Stimulated activated memory B cell treated with anti-CD40 and anti-IgM and Interleukin-4, amounts not matched to agents 10 μg/mL and 1 μg/mL and 100 μg/mL, for 72 hours (primary cell): Measurements from ENCODE around the gene ABCF1.
A peak's percentile ranks its signal among the peaks of the same experiment; 100 is the strongest.

ENCODE experiments used
- ATAC-seq: fragments of 150-1000 bp; cut with Tn5 transposase; 2 replicates; pipeline ENCODE4 v1.10.0; 2021
- H3K27ac Mint-ChIP-seq: one replicate; pipeline ENCODE4 v1.8.0; 2022; ENCODE audit warnings: mild to moderate bottlenecking, mixed read lengths
- H3K27me3 Mint-ChIP-seq: one replicate; pipeline ENCODE4 v1.8.0; 2022; ENCODE audit warnings: mixed read lengths
- H3K36me3 Mint-ChIP-seq: one replicate; pipeline ENCODE4 v1.8.0; 2022; ENCODE audit warnings: mixed read lengths
- H3K4me1 Mint-ChIP-seq: one replicate; pipeline ENCODE4 v1.8.0; 2022; ENCODE audit warnings: mixed read lengths
- H3K4me3 Mint-ChIP-seq: one replicate; pipeline ENCODE4 v1.8.0; 2022; ENCODE audit warnings: mild to moderate bottlenecking, moderate library complexity, mixed read lengths
- H3K9me3 Mint-ChIP-seq: one replicate; pipeline ENCODE4 v1.8.0; 2022; ENCODE audit warnings: mixed read lengths

Gene ABCF1

DNA sequence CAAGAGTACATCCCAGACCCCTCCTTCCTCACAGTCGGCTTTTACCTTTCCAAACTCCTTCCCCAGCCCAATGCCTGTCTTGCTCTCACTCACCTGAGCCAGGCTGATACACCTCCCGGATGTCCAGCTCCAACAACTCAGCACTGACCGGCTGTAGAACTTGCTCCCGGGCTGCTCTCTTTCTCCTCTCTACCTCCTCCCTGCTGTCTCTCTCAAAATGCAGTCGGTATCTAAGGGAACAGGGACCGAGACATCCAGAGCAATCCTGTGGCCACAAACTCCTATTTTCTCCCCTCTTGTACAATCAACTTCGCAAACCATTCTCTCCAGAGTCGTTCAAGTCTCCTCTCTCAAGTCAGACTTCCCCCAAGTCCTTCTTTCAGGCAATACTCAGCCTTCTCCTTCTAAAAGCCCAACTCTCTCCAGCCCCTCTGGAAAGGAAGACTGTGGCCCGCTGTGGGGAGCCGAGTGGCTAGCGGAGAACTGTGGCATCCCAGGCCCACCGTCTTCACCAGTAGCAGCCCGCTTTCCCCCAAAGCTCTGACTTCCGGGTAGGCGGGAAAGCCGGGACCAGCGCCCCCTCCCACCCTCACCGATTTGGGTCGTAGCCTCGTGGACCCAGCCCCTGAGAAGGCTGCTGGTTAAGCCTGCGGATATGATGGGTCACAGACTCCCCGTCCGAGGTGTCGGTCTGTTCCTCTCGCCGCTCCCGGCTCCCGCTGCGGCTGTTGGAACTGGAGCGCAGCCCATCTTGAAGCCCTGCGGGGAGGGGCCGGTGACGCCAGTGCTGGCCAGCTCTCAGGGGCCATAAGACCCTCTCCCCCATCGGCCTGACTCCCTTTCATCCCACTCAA lies 16.1 kb upstream of the ABCF1 start:
- no peaks in the 10 kb centered on the region for H3K27me3 Mint-ChIP-seq
- no peaks in the 10 kb centered on the region for H3K9me3 Mint-ChIP-seq
- H3K27ac Mint-ChIP-seq = peak overlapping the region; percentile 97
- peaks cover 39% of the 10 kb centered on the region for H3K4me1 Mint-ChIP-seq
- H3K36me3 Mint-ChIP-seq = peaks cover 46% of the 10 kb centered on the region
- H3K4me3 Mint-ChIP-seq = peak overlapping the region; percentile 97
- ATAC-seq = no peak

GRCh38 chr6:30555816-30556065 lies 15.5 kb upstream of the ABCF1 start:
- H3K4me3 Mint-ChIP-seq = peak overlapping the region; percentile 97
- no peaks in the 10 kb centered on the region for H3K9me3 Mint-ChIP-seq
- H3K27ac Mint-ChIP-seq = peak overlapping the region; percentile 97
- peaks cover 40% of the 10 kb centered on the region for H3K36me3 Mint-ChIP-seq
- no peak for ATAC-seq
- peaks cover 39% of the 10 kb centered on the region for H3K4me1 Mint-ChIP-seq
- H3K27me3 Mint-ChIP-seq = no peaks in the 10 kb centered on the region

GRCh38 chr6:30556066-30556905 lies 15.0 kb upstream of the ABCF1 start, which contains the start of gene GNL1:
GNL1 (minus strand) TSS chr6:30556489; CDS start chr6:30556203, 286 bp downstream.
- Mint-ChIP-seq H3K36me3 (peaks cover 35% of the 10 kb centered on the region), H3K27me3 (no peaks in the 10 kb centered on the region), H3K4me3 (peak within 1 kb of the TSS; percentile 97), H3K9me3 (no peaks in the 10 kb centered on the region), H3K27ac (peak within 1 kb of the TSS; percentile 97), H3K4me1 (peaks cover 39% of the 10 kb centered on the region)
- peak; percentile 97 for ATAC-seq

DNA sequence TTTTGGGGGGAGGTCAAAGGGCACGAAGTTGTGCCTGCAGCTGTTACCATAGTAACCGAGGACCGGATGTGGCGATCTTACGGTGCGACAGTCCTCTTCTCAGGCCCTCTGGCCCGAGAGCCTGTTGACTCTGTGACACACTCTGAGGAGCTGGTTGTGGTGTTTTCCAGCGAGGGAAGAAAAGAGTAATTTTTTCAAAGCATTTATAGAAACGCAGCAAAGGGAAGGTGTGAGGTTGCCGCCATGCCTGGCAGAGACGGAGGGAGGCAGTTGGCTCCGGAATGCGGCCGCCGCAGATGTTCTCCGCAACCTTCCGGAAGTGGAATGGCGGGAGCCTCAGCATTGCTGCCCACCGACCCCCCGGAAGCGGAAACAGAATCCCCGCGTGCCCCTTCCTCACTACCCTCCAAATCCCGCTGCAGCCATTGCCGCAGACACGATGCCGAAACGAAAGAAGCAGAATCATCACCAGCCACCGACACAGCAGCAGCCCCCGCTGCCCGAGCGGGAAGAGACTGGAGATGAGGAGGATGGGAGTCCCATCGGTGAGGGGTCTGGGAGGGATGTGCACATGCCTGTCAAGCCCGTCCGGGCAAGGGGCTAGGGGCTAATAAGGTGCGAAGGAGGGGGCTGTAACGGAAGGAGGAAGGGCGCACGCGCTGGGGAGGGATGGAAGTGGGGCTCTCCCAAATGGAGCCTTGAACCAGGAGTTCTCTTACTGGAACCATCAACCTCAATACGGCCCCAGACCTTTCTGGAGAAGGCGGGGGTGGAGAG lies 14.1 kb upstream of the ABCF1 start, which contains the start of gene PRR3:
Gene PRR3, plus strand, starts transcription at position 390 of the 777 bp plus-strand sequence. Its CDS starts 50 bp downstream, at position 440.
- peaks cover 39% of the 10 kb centered on the region for H3K4me1 Mint-ChIP-seq
- H3K27me3 Mint-ChIP-seq = no peaks in the 10 kb centered on the region

DNA sequence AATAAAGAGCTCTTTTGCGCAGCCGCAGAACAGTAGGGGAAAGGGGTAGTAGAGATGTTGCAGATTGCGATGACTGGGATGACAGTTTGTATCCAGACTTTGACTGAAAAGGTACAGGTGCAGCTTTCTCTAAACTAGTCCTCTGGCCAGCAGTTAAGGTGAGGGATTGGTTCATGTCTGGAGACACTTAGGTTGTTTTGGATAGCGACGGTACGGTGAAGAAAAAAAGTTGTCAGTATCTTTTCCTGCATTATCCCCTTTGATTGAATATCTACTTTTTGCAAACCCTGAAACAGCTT lies 13.6 kb upstream of the ABCF1 start:
- peak overlapping the region; percentile 97 for H3K27ac Mint-ChIP-seq
- peak overlapping the region; percentile 97 for H3K4me3 Mint-ChIP-seq
- H3K4me1 Mint-ChIP-seq = peaks cover 39% of the 10 kb centered on the region
- no peaks in the 10 kb centered on the region for H3K27me3 Mint-ChIP-seq
- H3K9me3 Mint-ChIP-seq = no peaks in the 10 kb centered on the region
- peaks cover 33% of the 10 kb centered on the region for H3K36me3 Mint-ChIP-seq
- no peak for ATAC-seq

More for the DNA sequence above, 14.1 kb upstream of the ABCF1 start, which contains the start of gene PRR3:
- peak; percentile 87 for ATAC-seq
- Mint-ChIP-seq H3K36me3 (peaks cover 33% of the 10 kb centered on the region), H3K4me3 (peak within 1 kb of the TSS; percentile 97), H3K27ac (peak within 1 kb of the TSS; percentile 97), H3K9me3 (no peaks in the 10 kb centered on the region)

- Mint-ChIP-seq H3K27ac (no peak overlapping the region), H3K4me1 (peaks cover 22% of the 10 kb centered on the region), H3K27me3 (no peaks in the 10 kb centered on the region), H3K36me3 (peaks cover 28% of the 10 kb centered on the region), H3K9me3 (no peaks in the 10 kb centered on the region), H3K4me3 (no peak overlapping the region)
- ATAC-seq = no peak
Measured at GRCh38 chr6:30560930-30561329, 10.3 kb upstream of the ABCF1 start.

GRCh38 chr6:30562470-30563425 lies 8.5 kb upstream of the ABCF1 start:
- ATAC-seq = no peak
- no peak overlapping the region for H3K4me3 Mint-ChIP-seq
- H3K27ac Mint-ChIP-seq = no peak overlapping the region

DNA sequence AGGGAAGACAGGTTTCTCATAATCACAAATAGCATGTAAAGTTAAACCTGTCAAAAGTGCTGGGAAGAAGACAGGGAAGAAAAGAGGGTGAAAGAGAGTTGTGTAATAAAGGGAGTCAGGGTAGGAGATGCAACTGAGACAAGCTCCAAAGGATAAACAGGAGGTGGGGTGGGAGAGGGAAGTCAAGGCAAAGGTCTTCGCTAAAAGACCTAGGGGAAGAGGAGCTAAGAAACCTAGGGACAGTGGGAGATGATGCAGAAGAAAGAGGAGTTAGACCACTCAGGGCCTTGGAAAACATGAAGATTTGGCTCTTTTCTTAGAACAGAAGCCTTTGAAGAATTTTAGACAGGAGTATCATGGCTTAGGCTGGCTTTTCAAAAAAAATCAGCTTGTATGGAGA lies 7.1 kb upstream of the ABCF1 start:
- Mint-ChIP-seq H3K4me1 (peaks cover 6% of the 10 kb centered on the region), H3K27ac (peak overlapping the region; percentile 14), H3K9me3 (no peaks in the 10 kb centered on the region), H3K36me3 (peaks cover 20% of the 10 kb centered on the region), H3K4me3 (no peak overlapping the region), H3K27me3 (no peaks in the 10 kb centered on the region)
- no peak for ATAC-seq

More at GRCh38 chr6:30562470-30563425, 8.5 kb upstream of the ABCF1 start:
- Mint-ChIP-seq H3K9me3 (no peaks in the 10 kb centered on the region), H3K4me1 (peaks cover 14% of the 10 kb centered on the region), H3K36me3 (peaks cover 22% of the 10 kb centered on the region), H3K27me3 (no peaks in the 10 kb centered on the region)

DNA sequence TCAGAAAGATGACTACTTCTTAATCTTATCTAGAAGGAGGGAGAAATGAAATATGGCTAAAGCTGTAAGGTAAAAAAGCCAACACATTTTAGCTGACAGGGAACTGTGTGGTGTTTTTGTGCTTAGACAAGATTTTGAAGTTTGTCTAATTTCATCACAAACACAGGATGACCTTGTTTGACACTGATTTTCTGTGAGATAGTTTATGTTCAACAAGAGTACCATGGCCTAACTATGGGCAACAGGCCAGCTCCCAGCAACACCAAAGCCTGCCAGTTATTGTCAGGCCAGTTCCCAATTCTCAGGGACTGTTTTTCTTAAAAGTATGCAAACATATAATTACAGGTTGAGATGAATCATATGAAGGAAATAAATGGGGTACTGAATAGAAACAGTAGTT lies 5.5 kb upstream of the ABCF1 start:
- H3K4me3 Mint-ChIP-seq = no peak overlapping the region
- peaks cover 20% of the 10 kb centered on the region for H3K36me3 Mint-ChIP-seq
- H3K27ac Mint-ChIP-seq = no peak overlapping the region
- no peaks in the 10 kb centered on the region for H3K9me3 Mint-ChIP-seq
- no peaks in the 10 kb centered on the region for H3K27me3 Mint-ChIP-seq
- peaks cover 13% of the 10 kb centered on the region for H3K4me1 Mint-ChIP-seq
- ATAC-seq = no peak

GRCh38 chr6:30568245-30568644 lies 3.0 kb upstream of the ABCF1 start:
- H3K27ac Mint-ChIP-seq = no peak overlapping the region
- H3K36me3 Mint-ChIP-seq = peaks cover 3% of the 10 kb centered on the region
- ATAC-seq = no peak
- H3K27me3 Mint-ChIP-seq = no peaks in the 10 kb centered on the region
- H3K4me1 Mint-ChIP-seq = peaks cover 38% of the 10 kb centered on the region
- H3K4me3 Mint-ChIP-seq = no peak overlapping the region
- H3K9me3 Mint-ChIP-seq = no peaks in the 10 kb centered on the region

DNA sequence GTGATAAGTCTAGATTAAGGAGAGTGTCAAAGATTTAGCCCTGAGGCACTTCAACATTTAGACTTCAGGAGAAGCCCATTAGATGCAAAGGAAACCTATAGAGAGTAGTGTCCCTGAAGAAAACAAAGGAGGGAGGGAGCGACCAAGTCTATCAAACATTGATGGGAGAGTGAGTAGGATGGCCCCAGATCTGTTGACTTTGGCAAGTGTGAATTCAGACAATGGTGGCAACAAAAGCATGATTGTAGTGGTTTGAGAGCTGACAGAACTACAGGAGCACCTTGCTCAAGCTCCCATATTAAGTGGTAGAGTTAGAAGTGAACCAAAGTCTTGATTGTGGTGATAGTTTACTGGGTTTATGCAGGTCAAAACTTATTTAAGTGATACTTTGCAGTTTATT lies 979 bp upstream of the ABCF1 start:
- peaks cover 8% of the 10 kb centered on the region for H3K36me3 Mint-ChIP-seq
- H3K27me3 Mint-ChIP-seq = no peaks in the 10 kb centered on the region
- H3K4me1 Mint-ChIP-seq = peaks cover 54% of the 10 kb centered on the region
- peak overlapping the region; percentile 95 for H3K27ac Mint-ChIP-seq
- no peaks in the 10 kb centered on the region for H3K9me3 Mint-ChIP-seq
- ATAC-seq = no peak
- peak overlapping the region; percentile 97 for H3K4me3 Mint-ChIP-seq

- Mint-ChIP-seq H3K4me1 (peaks cover 57% of the 10 kb centered on the region), H3K36me3 (peaks cover 8% of the 10 kb centered on the region), H3K9me3 (no peaks in the 10 kb centered on the region), H3K27me3 (no peaks in the 10 kb centered on the region), H3K4me3 (peak overlapping the region; percentile 97), H3K27ac (peak overlapping the region; percentile 95)
- ATAC-seq = peak; percentile 51
Measured at GRCh38 chr6:30570740-30571074, 535 bp upstream of the ABCF1 start.

GRCh38 chr6:30571762-30572082 lies 480 bp downstream of the ABCF1 start:
- H3K36me3 Mint-ChIP-seq = peaks cover 12% of the 10 kb centered on the region

GRCh38 chr6:30572148-30572547 lies 906 bp downstream of the ABCF1 start:
- Mint-ChIP-seq H3K4me3 (peak overlapping the region; percentile 97), H3K36me3 (peaks cover 16% of the 10 kb centered on the region), H3K4me1 (peaks cover 65% of the 10 kb centered on the region), H3K27ac (peak overlapping the region; percentile 95), H3K9me3 (no peaks in the 10 kb centered on the region), H3K27me3 (no peaks in the 10 kb centered on the region)
- no peak for ATAC-seq

More at GRCh38 chr6:30571762-30572082, 480 bp downstream of the ABCF1 start:
- H3K27ac Mint-ChIP-seq = peak overlapping the region; percentile 95
- no peaks in the 10 kb centered on the region for H3K9me3 Mint-ChIP-seq
- H3K4me3 Mint-ChIP-seq = peak overlapping the region; percentile 97
- no peaks in the 10 kb centered on the region for H3K27me3 Mint-ChIP-seq
- peaks cover 60% of the 10 kb centered on the region for H3K4me1 Mint-ChIP-seq
- ATAC-seq = no peak
